ENCODE data around the gene PPIF. TPM values are rescaled to one million over a fixed set of nuclear protein-coding genes. Genes with fewer than 3 reads are reported as not detected.

PPIF gene
- polyA plus RNA-seq, 1 donor (not counting 4 experiments of a cell fraction or from before 2014, with no cell fraction given): 71.3 TPM

DNA sequence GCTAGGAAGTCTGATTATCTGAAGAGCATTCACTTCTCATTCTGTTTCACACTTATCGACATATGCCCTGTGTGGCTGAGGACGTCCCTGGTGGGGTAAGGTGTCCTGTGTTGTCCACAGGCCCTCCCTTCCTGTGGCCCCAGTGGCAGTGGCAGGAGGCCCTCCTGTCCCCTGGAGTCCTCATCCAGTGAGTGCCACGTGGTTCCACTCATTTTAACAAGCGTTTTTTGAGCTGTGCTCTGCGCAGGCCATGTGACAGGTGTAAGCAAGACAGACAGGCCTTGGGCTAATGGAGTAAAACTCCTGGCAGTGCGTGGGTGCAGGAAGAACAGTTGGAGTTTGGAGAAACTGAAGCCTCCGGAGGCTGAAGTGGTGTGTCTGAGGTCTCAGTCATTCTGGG, 39.3 kb upstream of the PPIF start:
- no peaks in the 10 kb centered on the region for H3K27me3 ChIP-seq (ENCODE audit: control insufficient read depth, extremely low read depth, insufficient read depth, low read length)
- H3K4me2 ChIP-seq (ENCODE audit: control insufficient read depth, extremely low read depth, insufficient read depth, low read depth, low read length): no peak overlapping the region
- no peak overlapping the region for H3K9ac ChIP-seq (ENCODE audit: control insufficient read depth, extremely low read depth, insufficient read depth, low read length)
- TF ChIP-seq, protein P1, sequence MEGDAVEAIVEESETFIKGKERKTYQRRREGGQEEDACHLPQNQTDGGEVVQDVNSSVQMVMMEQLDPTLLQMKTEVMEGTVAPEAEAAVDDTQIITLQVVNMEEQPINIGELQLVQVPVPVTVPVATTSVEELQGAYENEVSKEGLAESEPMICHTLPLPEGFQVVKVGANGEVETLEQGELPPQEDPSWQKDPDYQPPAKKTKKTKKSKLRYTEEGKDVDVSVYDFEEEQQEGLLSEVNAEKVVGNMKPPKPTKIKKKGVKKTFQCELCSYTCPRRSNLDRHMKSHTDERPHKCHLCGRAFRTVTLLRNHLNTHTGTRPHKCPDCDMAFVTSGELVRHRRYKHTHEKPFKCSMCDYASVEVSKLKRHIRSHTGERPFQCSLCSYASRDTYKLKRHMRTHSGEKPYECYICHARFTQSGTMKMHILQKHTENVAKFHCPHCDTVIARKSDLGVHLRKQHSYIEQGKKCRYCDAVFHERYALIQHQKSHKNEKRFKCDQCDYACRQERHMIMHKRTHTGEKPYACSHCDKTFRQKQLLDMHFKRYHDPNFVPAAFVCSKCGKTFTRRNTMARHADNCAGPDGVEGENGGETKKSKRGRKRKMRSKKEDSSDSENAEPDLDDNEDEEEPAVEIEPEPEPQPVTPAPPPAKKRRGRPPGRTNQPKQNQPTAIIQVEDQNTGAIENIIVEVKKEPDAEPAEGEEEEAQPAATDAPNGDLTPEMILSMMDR (optimal IDR thresholded peaks at IDR 0.05 in 1 of 3, IDR thresholded peaks at IDR 0.05 in 1 of 3, conservative IDR thresholded peaks at IDR 0.05 in 1 of 3; ENCODE audit: extremely low read depth in 1 of 3, insufficient read depth in 2 of 3, low read length in 3 of 3): no peak
- no peak for TF ChIP-seq EZH2 (IDR thresholded peaks at IDR 0.05; ENCODE audit: low read length)
- no peaks in the 10 kb centered on the region for H3K9me1 ChIP-seq (ENCODE audit: control insufficient read depth, extremely low read depth, insufficient read depth, low read length)
- no peaks in the 10 kb centered on the region for H3K79me2 ChIP-seq (ENCODE audit: control insufficient read depth, insufficient read depth, low read length)
- dilution Hi-C loops (cut with MboI; ENCODE audit: extremely low pct_ligation_motif_present, low sequenced_read_pairs): no loop called here
- H4K20me1 ChIP-seq (ENCODE audit: control insufficient read depth, extremely low read depth, insufficient read depth, low read length): no peaks in the 10 kb centered on the region
- H2AFZ ChIP-seq (ENCODE audit: control insufficient read depth, low read length): no peak overlapping the region
- DNase-seq (ENCODE audit: low read depth, low spot score) (no peak), FAIRE-seq (no peak)
- H3K4me1 ChIP-seq (ENCODE audit: control insufficient read depth, extremely low read depth, insufficient read depth, low read length): peaks cover 10% of the 10 kb centered on the region
- no peaks in the 10 kb centered on the region for H3K9me3 ChIP-seq (ENCODE audit: control insufficient read depth, low read depth, low read length)
- H3K4me3 ChIP-seq (ENCODE audit: control insufficient read depth in 2 of 3, extremely low read depth in 1 of 3, insufficient read depth in 2 of 3, low read depth in 1 of 3, low read length in 3 of 3): no peak overlapping the region
- peaks cover 10 to 15% of the 10 kb centered on the region in 2 experiments for H3K36me3 ChIP-seq (ENCODE audit: control insufficient read depth in 2 of 2, extremely low read depth in 1 of 2, insufficient read depth in 2 of 2, low read length in 2 of 2)
- H3K27ac ChIP-seq (ENCODE audit: control insufficient read depth, insufficient read depth, low read length): no peak overlapping the region

- H3K4me2 ChIP-seq (ENCODE audit: control insufficient read depth, extremely low read depth, insufficient read depth, low read depth, low read length): no peak overlapping the region
- H3K4me3 ChIP-seq (ENCODE audit: control insufficient read depth in 2 of 3, extremely low read depth in 1 of 3, insufficient read depth in 2 of 3, low read depth in 1 of 3, low read length in 3 of 3): no peak overlapping the region
- H3K27me3 ChIP-seq (ENCODE audit: control insufficient read depth, extremely low read depth, insufficient read depth, low read length): no peaks in the 10 kb centered on the region
- no peaks in the 10 kb centered on the region for H4K20me1 ChIP-seq (ENCODE audit: control insufficient read depth, extremely low read depth, insufficient read depth, low read length)
- no peak for FAIRE-seq
- TF ChIP-seq EZH2 (IDR thresholded peaks at IDR 0.05; ENCODE audit: low read length): no peak
- TF ChIP-seq, protein P1 (optimal IDR thresholded peaks at IDR 0.05 in 1 of 3, IDR thresholded peaks at IDR 0.05 in 1 of 3, conservative IDR thresholded peaks at IDR 0.05 in 1 of 3; ENCODE audit: extremely low read depth in 1 of 3, insufficient read depth in 2 of 3, low read length in 3 of 3): no peak
- H3K79me2 ChIP-seq (ENCODE audit: control insufficient read depth, insufficient read depth, low read length): no peaks in the 10 kb centered on the region
- H3K9me1 ChIP-seq (ENCODE audit: control insufficient read depth, extremely low read depth, insufficient read depth, low read length): no peaks in the 10 kb centered on the region
- dilution Hi-C loops (cut with MboI; ENCODE audit: extremely low pct_ligation_motif_present, low sequenced_read_pairs): no loop called here
- no peak overlapping the region for H3K27ac ChIP-seq (ENCODE audit: control insufficient read depth, insufficient read depth, low read length)
- H3K36me3 ChIP-seq (ENCODE audit: control insufficient read depth in 2 of 2, extremely low read depth in 1 of 2, insufficient read depth in 2 of 2, low read length in 2 of 2): peaks cover 10 to 20% of the 10 kb centered on the region in 2 experiments
- no peak overlapping the region for H2AFZ ChIP-seq (ENCODE audit: control insufficient read depth, low read length)
- H3K4me1 ChIP-seq (ENCODE audit: control insufficient read depth, extremely low read depth, insufficient read depth, low read length): peaks cover 9% of the 10 kb centered on the region
- no peak for DNase-seq (ENCODE audit: low read depth, low spot score)
- no peak overlapping the region for H3K9ac ChIP-seq (ENCODE audit: control insufficient read depth, extremely low read depth, insufficient read depth, low read length)
- H3K9me3 ChIP-seq (ENCODE audit: control insufficient read depth, low read depth, low read length): no peaks in the 10 kb centered on the region
Measured at GRCh38 chr10:79308969-79309665, 38.2 kb upstream of the PPIF start.

All from keratinocyte (primary cell).